Mesodermal cell (in vitro differentiated cells): Measurements from ENCODE around the gene ADAMTS2.

Experiments used
- H3K27ac ChIP-seq: 2 replicates; pipeline ENCODE4 v1.7.0; 2013; ENCODE audit warnings: mild to moderate bottlenecking, low read depth, low read length, moderate library complexity; ENCODE audit not compliant: severe bottlenecking
- H3K36me3 ChIP-seq: 2 replicates; pipeline ENCODE4 v1.7.1; 2013; ENCODE audit warnings: mild to moderate bottlenecking, low read length, moderate library complexity; ENCODE audit not compliant: control insufficient read depth, insufficient read depth
- H3K4me1 ChIP-seq: one replicate; pipeline ENCODE4 v1.7.1; 2013; ENCODE audit warnings: mild to moderate bottlenecking, low read length; ENCODE audit not compliant: insufficient read depth, control insufficient read depth, poor library complexity, severe bottlenecking
- H3K4me3 ChIP-seq: 2 replicates; pipeline ENCODE4 v1.7.0; 2013; ENCODE audit warnings: low read length, control low read depth, mild to moderate bottlenecking; ENCODE audit not compliant: insufficient read depth, poor library complexity, severe bottlenecking; ENCODE audit errors: extremely low read depth
- H3K9me3 ChIP-seq: 2 replicates; pipeline ENCODE4 v1.7.1; 2013; ENCODE audit warnings: mild to moderate bottlenecking, low read length, moderate library complexity; ENCODE audit not compliant: control insufficient read depth
- WGBS, 2 experiments: methylation state at CpG; one replicate each; pipeline ENCODE4 v1.1.5; 2013; ENCODE audit warnings: missing lambda C conversion rate in 2 of 2; ENCODE audit not compliant: insufficient coverage in 2 of 2; 5-methylcytosine and 5-hydroxymethylcytosine counted together

Gene ADAMTS2

DNA sequence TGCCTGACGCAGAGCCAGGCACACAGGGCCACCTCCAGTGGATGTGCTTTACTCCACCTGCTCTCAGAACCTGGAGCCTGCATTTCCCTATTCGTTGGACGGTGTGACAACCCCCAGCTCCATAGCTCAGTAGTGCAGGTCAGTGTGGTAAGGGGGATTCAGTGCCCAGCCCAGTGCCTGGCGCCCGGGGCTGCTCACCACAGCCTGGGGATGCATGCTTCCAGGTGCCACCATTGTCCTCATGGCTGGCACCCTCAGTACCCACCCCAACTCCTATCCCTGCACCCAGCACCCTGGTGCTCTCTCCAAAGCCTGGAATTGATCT is 32.8 kb upstream of the ADAMTS2 start:
- no peak overlapping the region for H3K27ac ChIP-seq
- WGBS, 2 experiments, result 66 to 75% methylated on average over 1 to 5 of the region's 5 CpGs
- peaks cover 21% of the 10 kb centered on the region for H3K4me1 ChIP-seq
- H3K4me3 ChIP-seq, result no peak overlapping the region
- no peaks in the 10 kb centered on the region for H3K36me3 ChIP-seq
- H3K9me3 ChIP-seq, result no peaks in the 10 kb centered on the region

DNA sequence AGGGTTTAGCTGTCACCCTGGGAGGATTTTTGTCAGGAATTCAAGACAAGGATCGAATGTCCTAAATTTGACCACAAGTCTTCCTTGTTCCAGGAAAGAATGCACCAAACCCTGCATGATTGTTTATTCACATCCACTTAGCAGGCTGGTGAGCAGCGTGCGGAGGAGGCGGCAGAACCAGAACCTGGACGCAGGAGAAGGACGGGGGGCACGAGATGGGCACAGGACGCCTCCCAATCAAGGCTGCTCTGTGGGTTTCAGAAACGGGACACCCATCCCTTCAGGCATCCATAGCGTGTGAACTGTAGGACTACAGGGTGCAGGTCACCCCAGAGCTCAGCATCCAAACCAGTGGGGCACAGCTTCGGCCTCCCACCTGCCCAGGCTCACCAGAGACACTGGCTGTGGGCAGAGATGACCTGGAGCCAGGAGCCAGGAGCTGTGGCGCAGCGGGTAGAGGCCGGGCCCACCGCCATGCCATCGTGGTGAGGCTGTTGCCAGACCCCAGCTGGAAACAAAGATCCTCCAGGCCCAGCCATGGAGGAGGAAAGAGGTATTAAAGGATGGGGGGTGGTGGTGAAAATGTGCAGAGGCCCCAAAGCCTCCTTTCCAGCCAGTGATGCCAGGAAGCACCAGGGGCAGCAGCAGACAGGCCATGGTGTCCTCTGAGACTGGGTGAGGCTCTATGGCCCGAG is 32.3 kb upstream of the ADAMTS2 start:
- Histone ChIP-seq H3K36me3 (no peaks in the 10 kb centered on the region), H3K4me3 (no peak overlapping the region), H3K27ac (no peak overlapping the region), H3K9me3 (no peaks in the 10 kb centered on the region), H3K4me1 (peaks cover 21% of the 10 kb centered on the region)
- 86 to 90% methylated on average over 17 of the region's 17 CpGs for WGBS, 2 experiments

DNA sequence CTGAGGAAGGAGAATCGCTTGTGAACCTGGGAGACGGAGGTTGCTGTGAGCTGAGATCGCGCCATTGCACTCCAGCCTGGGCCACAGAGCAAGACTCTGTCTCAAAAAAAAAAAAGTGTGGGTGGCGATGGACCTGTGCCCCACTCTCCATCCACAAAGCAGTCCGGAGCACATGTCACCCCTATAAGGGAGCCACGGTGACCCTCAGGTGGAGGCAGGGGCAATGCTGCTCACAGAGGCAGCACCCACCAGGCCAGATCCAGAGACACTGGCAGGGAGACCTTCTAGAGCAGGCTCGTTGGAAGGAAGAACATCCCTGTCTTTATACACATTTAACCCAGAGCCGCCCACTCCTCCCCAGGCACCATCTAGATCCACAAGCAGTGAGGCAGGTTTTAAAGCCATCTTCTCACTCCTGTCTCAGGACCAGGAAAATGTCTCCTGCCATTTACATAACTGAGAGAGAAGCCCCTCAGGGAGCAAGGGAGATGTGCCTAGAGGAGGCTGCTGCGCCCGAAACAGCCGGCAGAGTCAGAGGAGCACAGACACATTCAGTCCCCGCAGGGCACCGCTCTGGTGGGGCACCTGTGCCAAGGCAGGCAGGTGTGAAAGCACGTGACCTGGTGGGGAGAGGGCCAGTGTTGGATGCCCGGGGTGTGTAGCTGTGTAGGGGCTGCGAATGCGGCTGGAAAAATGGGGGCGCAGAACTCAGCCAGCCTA is 31.6 kb upstream of the ADAMTS2 start:
- Histone ChIP-seq H3K4me3 (no peak overlapping the region), H3K9me3 (no peaks in the 10 kb centered on the region), H3K27ac (no peak overlapping the region), H3K36me3 (no peaks in the 10 kb centered on the region), H3K4me1 (peaks cover 21% of the 10 kb centered on the region)
- 94% methylated on average over 13 to 17 of the region's 19 CpGs for WGBS, 2 experiments

DNA sequence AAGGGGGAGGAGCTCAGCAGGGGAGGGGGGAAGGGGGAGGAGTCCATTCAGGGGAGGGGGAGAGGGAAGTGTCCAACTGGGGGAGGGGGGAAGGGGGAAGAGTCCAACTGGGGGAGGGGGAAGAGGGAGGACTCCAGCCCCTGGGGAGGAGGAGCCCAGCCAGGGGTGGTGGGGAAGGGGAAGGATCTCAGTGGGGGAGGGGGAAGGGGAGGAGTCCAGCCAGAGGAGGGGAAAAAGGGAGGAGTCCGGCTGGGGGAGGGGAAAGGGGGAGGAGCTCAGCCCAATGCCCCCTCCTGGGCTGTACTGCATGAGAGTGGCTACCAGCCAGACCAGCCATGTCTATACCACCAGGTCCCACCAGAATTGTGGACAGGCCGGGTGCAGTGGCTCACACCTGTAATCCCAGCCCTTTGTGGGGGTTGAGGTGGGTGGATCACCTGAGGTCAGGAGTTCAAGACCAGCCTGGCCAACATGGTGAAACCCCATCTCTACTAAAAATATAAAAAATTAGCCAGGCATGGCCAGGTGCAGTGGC is 30.6 kb upstream of the ADAMTS2 start:
- Histone ChIP-seq H3K4me3 (no peak overlapping the region), H3K9me3 (no peaks in the 10 kb centered on the region), H3K36me3 (no peaks in the 10 kb centered on the region), H3K27ac (no peak overlapping the region), H3K4me1 (peaks cover 21% of the 10 kb centered on the region)
- no CpG with 5 or more reads among the region's 2 CpGs for WGBS, 2 experiments

DNA sequence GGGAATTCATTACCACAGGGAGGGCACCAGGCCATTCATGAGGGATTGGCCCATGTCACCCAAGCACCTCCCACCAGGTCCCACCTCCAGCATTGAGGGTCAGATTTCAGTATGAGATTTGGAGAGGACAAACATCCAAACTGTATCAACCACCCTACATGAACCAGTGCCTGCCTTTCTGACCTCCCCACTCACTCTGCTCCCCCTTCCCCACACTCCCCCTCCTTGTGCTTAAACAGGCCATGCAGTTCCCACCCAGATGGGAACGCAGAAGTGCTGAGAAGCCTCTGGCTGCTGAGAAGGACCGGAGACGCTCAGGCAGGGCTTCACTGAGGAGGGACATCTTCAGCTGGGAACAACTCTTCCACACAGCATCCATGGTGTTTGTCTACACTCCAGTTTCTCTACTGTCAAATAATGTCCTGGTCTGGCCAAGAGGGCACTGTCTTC is 30.0 kb upstream of the ADAMTS2 start:
- H3K9me3 ChIP-seq, result no peaks in the 10 kb centered on the region
- H3K4me1 ChIP-seq, result peaks cover 21% of the 10 kb centered on the region
- no peaks in the 10 kb centered on the region for H3K36me3 ChIP-seq
- 88 to 92% methylated on average over 2 to 3 of the region's 3 CpGs for WGBS, 2 experiments
- no peak overlapping the region for H3K4me3 ChIP-seq
- H3K27ac ChIP-seq, result no peak overlapping the region

DNA sequence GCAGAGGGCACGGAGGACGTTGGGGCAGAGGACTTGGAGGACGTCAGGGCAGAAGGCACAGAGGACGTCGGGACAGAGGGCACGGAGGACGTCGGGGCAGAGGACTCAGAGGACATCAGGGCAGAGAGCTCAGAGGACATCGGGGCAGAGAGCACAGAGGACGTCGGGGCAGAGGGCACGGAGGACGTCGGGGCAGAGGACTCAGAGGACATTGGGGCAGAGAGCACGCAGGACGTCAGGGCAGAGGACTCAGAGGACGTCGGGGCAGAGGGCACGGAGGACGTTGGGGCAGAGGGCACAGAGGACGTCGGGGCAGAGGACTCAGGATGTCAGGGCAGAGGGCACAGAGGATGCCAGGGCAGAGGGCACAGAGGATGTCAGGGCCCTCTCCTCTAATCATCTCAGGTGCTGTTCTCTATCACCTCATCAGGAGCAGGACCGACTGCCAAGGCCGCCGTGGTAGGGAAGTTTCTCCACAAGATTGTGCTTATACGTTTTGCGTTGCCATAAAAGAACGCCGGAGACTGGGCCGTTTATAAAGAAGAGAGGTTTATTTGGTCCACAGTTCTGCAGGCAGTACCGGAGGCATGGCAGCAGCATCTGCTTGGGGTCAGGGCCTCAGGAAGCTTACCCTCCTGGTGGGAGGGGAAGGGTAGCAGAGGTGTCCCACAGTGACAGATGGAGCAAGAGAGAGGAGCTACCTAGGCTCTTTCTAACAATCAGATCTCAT is 29.4 kb upstream of the ADAMTS2 start:
- H3K4me3 ChIP-seq, result no peak overlapping the region
- no peak overlapping the region for H3K27ac ChIP-seq
- no peaks in the 10 kb centered on the region for H3K9me3 ChIP-seq
- no peaks in the 10 kb centered on the region for H3K36me3 ChIP-seq
- H3K4me1 ChIP-seq, result peaks cover 21% of the 10 kb centered on the region
- 91 to 93% methylated on average over 30 to 31 of the region's 31 CpGs for WGBS, 2 experiments

DNA sequence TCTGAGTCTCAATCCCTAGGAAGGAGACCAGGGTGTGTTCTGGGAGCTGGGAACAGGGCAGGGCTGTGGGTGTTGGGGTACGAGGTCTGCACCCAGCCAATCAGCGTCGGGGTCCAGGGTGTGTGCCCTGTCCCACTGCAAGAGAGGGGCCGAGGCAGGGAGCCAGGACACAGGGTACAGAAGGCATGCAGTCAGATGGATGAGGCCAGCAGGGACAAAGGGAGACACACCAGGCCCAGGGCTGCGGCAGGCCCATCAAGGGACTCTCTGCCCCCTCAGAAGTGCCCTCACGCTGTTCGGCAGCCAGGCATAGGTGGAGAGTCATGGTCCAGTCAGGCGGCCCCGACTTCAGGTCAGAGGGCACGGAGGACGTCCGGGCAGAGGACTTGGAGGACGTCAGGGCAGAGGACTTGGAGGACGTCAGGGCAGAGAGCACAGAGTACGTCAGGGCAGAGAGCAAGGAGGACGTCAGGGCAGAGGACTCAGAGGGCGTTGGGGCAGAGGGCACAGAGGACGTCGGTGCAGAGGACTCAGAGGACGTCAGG is 28.8 kb upstream of the ADAMTS2 start:
- Histone ChIP-seq H3K27ac (no peak overlapping the region), H3K36me3 (no peaks in the 10 kb centered on the region), H3K4me3 (no peak overlapping the region), H3K4me1 (peaks cover 16% of the 10 kb centered on the region), H3K9me3 (no peaks in the 10 kb centered on the region)
- 87 to 88% methylated on average over 19 to 20 of the region's 20 CpGs for WGBS, 2 experiments

DNA sequence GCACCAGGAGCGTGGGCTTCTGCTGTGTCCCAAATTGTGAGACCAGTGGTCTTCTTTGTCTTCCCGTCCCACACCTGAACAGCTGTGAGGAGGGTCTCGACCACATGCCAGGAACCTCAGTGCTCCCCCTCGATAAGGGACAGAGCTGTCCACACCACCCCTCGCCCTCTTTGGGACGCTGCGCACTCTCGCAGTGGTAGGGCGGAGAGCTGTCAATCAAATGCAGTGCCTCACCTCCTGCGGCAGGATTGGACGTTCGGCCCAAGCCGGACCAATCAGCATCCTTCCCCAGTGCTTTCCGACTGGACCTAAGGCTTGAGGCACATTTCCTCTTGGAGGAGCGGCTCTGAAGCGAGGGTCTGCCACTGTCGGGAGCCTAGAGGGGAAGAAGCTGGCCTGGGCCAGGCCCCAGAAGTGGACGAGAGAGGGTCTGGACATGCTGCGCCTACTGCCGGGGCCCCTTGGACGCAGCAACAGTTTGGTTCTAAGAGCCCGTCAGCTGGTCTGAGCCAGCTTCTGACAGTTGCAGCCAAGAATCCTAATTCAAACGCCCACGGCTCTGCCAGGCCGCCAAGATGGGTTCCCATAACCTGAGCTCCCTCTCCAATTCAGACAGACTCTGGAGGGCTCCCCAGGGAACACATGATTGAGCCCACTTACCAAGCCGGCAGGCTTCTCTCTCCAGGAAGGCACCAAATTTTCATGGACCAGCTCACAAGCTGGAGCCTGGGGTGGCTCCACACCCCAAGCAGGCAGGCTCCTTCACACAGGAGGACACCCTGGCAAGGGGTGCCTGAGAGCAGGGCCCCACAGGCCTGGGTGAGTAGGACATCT is 28.1 kb upstream of the ADAMTS2 start:
- Histone ChIP-seq H3K4me3 (no peak overlapping the region), H3K36me3 (no peaks in the 10 kb centered on the region), H3K4me1 (peaks cover 9% of the 10 kb centered on the region), H3K27ac (no peak overlapping the region), H3K9me3 (no peaks in the 10 kb centered on the region)
- WGBS, 2 experiments, result 91% methylated on average over 25 to 26 of the region's 26 CpGs

DNA sequence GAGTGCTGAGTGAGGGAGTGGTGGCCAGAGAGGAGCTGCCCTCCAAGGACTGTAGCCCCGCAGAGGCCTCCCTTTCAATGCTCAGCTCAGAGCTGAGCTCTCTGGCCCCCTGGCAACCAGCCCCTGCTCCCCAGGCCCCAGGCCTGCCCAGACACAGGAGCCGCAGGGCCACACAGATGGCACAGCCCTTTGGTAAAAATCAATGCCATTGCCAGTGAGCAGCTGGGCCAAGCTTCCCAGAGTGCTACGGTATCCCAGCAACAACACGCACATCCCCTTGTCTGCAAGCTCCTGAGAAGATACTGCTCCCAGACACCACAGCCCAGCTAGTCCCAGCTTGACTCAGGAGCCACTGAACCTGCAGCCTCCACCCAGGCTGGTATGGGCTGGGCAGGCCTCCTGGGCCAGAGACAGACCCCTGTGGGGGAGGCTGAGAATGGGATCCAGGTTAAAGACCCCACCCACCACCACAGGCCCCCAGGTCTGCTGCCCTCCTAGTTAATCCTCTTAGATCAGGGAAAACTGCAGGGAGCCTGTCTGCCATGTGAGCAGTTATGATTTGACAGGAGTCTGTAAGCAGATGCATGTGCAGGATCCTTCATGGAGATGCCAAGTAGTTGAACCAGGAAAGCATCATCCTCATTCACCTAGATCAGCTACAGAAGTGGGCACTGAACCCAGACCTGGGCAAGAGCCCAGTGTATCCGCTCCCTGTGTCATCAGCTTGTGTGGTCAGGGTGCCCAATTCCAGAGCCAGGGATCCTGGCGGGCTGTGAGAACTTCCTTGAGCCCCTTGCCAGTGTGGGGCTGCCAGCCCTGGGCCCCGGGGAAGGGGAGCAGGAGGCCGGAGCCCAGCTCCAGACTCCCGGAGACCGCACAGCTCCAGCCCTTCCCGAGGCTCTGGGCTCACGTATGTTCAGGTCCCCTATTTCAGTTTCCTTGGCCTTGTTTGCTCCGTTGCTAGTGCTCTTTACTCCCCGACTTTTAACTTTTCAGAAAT is 26.7 kb upstream of the ADAMTS2 start:
- no peak overlapping the region for H3K27ac ChIP-seq
- WGBS, 2 experiments, result 91 to 92% methylated on average over 13 to 14 of the region's 14 CpGs
- H3K4me3 ChIP-seq, result no peak overlapping the region
- no peaks in the 10 kb centered on the region for H3K36me3 ChIP-seq
- H3K9me3 ChIP-seq, result no peaks in the 10 kb centered on the region
- peaks cover 2% of the 10 kb centered on the region for H3K4me1 ChIP-seq
